Measurements from ENCODE around the gene ACSBG1.

The ACSBG1 gene

GRCh38 chr15:78216276-78217104 is 17.9 kb downstream of the ACSBG1 start:
- no peak for DNase-seq

DNA sequence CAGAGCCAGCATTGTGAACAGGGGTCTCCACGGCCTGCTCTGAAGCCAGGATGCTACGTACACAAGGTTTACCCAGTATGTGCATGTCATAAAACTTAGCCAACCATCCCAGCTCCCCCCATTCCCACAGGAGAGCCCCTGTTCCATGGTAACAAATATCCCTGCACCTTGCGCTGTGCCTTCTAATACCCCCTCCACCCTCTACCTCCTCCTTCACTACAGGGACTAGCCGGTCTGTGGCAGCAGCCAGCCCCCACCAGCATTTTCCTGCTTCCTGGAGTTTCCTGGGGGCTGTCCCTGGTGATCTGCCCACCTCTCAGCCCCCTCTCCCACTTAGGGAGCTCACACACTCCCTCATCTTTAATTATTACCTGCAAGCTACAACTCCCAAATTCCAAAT is 20.4 kb downstream of the ACSBG1 start:
- DNase-seq, result no peak

GRCh38 chr15:78213425-78213750 is 21.0 kb downstream of the ACSBG1 start:
- no peak for DNase-seq

DNA sequence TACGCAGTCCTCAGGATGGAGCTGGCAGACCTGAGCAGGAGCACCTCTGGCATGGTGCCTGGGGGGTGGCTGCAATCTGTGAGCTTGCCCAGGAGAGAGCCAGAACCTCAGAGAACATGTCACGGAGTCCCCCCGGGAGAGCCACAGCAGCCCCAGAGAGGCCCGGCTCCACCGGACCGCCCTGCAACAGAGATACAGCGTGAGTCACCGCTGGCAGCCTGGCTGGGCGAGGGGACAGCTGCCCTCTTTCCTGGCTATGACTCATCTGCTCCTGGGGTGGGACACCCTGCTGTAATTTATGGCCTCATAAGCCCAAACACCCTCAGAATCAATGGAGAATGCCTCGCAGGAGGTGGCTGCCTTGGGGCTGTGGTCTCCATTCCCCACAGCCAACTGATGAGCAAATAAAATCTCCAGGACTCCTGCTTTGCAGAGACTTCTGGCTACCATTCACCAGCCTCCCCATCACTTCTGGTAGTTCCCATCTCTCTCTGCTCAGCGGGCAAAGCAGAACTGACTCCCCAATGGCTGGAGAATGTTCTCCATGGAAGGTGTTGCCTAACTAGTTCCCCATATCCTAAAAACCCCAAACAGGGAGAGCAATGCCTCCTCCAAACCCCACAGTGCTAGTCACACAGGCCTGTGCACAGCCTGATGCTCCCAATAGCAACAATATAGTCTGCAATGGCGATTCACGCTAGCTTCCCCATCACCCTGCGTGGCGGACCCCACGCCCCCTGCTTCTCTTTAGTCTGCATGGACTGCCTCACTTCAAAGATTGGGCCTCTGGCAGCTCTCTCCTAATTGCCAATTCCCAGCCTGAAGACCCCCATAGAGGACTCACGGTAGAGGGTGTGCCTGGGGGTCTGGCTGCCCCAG is 21.6 kb downstream of the ACSBG1 start:
- DNase-seq, result no peak

DNA sequence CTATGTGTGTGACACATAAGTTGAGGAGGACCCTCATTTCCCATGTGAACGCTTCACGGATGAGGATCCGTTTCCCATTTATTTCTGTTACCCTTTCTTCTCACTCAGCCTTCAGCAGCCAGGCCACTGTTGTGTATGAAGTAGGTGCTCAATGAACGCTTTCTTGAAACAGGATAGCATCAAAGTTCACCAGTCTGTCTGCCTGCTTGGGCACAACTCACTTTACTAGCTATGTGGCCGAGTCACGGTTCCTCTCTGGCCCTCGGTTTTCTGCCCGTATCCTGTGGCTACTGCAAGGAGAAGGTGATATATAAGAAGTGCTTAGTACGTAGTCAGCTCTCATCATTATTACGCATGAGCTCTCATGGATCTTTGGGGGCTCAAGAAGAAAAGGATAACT is 22.4 kb downstream of the ACSBG1 start:
- DNase-seq, result no peak

DNA sequence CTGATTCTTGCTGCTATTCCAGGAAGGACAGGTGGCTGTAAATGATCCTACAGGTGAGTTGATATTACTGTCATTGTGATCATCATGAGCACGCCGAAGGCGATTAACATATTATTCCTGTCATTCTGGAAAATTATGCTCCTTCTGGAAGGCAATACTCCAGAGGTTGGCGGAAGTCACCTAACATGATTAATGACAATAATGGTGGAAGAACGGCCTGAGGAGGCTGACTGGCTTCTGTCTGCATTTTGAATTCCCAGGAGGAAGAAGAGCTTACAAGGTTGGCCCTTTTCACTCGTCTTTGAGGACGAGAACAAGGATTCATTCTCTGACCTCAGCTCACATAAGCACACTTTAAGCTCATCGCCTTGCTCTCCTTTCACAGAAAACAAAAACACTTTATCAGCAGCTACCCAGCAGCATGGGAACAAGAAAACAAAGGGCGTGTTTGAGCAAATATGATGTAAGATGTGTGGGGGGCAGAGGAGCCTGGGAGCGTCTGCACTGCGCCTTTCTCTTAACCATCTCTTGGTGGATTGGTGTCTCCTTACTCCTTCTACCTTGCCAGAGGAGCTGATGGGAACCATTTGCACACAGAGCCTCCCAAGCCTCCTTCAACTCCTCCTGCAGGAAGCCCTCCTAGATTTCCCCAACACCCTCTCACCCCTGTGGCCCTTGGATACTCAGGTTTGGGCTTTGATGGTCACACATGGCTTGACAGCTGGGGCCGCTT is 23.0 kb downstream of the ACSBG1 start:
- no peak for DNase-seq

GRCh38 chr15:78210349-78210717 is 24.0 kb downstream of the ACSBG1 start:
- DNase-seq, result no peak

GRCh38 chr15:78209646-78210348 is 24.6 kb downstream of the ACSBG1 start:
- DNase-seq, result no peak

DNA sequence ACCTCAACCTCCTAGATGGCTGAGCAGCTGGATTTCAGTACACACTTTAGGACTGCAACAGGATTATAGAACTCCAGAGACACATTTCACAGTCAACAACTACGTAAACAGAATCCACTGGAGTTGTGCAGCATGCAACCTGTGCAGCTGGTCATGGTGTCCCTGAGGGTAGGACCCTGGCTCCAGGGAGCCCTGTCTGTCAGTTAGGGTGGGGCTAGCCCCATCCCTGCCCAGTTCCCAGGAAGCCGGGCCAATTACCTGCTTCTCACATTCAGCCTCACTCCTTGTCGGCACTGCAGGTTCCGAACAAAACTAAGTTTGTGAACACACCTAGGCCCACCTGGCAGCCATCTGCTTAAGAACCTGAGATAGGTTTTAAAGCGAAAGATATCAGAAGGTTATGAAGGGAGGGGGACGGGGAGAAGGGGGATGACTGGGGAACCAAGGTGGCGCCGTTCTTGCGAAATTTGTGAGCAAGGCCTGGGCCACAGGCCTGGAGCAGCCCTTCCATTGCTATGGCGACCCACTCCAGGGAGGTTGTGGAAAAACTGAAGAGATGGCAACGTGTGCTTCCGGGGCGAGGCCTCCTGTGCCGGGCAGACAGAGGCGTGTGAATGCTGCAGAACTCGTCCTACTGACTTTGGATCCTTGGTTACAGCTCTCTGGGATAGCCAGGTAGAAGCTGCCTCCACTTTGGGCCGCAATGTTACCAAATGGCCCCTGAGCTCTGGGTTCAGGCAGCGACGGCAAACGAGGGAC is 25.3 kb downstream of the ACSBG1 start:
- DNase-seq, result no peak

- DNase-seq, result no peak
Observed at GRCh38 chr15:78208341-78208844, 26.0 kb downstream of the ACSBG1 start.

DNA sequence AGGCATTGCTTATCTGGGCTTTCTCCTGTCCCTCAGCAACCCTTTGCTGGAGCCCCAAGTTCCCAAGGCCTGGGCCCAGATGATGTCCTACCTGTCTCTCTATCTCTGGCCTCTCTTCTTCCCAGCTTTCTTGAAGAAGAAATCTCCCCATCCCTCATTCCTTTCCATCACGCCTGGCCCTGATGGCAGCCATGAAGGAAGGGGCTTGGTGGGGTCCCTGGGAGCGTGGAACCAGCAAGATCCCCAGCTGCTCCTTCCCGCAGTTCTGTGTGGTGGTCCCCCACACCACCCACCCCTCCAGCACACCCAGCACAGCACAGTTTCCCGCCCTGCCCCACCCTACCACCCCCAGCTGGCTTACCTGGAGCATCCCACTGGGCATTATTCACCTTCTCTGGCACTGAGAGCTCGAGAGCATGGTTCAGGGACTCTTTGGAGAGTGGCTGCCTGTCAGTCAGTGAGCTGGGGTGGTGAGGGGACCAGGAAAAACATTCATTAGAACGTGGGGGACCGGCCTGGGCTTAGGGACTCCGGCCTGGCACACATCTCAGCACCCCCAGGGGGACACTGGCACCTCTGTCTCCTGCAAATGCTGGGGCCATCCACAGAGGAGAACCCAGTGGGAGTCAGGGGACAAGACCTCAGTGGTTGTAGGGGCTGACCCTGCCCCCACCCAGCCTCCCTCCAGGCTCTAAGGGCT is 26.6 kb downstream of the ACSBG1 start:
- no peak for DNase-seq

- DNase-seq, result no peak
Observed at GRCh38 chr15:78207110-78207458, 27.3 kb downstream of the ACSBG1 start.

- no peak for DNase-seq
Observed at GRCh38 chr15:78206326-78207109, 27.8 kb downstream of the ACSBG1 start.

- DNase-seq, result no peak
Observed at GRCh38 chr15:78205856-78206255, 28.5 kb downstream of the ACSBG1 start.

GRCh38 chr15:78205337-78205736 is 29.0 kb downstream of the ACSBG1 start:
- no peak for DNase-seq

GRCh38 chr15:78204351-78205309 is 29.7 kb downstream of the ACSBG1 start:
- no peak for DNase-seq

DNA sequence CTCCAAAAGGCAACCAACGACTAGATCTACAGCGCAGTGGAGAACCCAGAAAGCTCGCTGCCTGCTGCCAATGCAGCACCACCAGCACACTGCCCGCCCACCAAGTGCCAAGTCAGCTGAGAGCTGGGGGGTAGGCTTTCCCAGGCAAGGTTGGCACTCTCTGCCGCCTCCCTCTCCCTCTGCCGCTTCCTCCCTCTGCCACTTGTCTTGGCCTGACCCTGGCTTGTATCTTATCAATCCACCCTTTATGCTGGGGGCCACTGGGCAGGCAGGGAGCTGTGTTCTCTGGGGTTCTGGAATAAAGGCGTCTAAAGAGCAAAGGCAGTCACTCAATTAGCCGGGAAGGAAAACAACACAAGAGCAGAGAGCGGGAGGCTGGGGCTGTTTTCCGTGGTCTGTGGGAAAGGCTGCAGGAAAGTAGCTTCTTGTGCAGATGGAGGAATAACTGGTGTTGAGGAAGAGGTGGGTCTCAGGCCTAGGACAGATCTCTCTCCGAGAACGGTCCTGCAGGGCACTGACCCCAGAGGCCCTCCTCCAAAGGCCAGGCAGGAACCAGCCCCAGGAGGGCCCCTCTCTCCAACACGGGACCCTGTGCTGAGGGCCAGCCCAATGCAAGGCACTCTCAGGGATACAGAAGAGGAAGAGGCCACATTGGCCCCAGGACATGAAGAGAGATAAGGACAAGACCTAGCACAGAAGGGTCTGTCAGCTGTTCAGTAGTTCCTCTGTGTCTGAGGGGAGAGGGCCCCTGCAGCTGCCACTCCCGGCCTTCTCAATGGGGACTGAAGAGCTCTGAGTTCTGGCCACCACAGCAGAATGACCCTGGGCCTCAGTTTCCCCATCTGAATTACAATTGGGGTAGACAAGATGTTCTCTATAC is 30.8 kb downstream of the ACSBG1 start:
- no peak for DNase-seq

Measured in DMS153 (cell line).